DMS 273 (cell line): ENCODE measurements around the gene ZNF654.
A peak's percentile ranks its signal among the peaks of the same experiment; 100 is the strongest.
"Not testable (repeated sequence)": the region's sequence is repeated elsewhere in the genome, so short reads cannot be mapped to it uniquely, and the experiment has no call there.

Experiments
- DNase-seq: peaks from one replicate; lab custom pipeline; 2025; ENCODE audit not compliant: unreplicated experiment; lab: John Stamatoyannopoulos, UW

ZNF654 gene

DNA sequence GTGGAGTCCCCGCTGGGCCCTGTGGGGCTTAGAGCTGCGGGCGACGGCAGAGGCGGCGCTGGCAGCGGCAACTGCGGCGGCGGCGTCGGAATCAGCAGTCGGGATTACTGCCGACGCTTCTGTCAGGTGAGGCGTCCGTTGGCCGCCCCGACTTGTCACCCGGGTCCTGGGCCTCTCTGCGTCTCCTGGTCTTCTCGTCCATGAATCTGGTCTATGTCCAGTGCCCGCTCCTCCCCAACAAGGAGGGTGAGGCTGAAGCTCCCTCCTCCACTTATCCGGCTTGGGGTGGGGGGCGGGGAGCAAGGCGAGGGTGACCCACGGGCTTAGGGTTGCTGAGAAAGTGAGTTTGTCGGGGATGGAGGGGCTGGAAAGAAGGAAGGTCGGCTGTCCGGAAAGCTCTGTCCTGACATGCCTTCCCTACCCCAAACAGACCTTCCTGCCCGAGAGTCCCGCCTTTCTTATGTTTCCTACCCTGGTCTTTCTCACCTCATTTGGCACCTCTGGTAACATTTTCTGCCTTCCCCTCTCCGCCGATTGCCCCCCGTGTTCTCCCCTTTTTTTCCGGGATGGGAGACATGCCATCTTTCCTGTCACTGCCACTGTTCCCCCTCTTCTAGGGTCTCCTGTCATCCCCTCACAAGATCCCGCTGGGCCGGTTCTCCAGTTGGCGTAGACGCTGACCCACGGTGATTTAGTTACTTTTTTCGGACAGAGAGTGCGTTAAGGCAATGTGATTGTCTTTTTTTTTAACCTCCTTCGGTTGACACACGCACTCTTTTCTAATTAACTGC lies 520 bp downstream of the ZNF654 start:
- peak; percentile 44 for DNase-seq

DNA sequence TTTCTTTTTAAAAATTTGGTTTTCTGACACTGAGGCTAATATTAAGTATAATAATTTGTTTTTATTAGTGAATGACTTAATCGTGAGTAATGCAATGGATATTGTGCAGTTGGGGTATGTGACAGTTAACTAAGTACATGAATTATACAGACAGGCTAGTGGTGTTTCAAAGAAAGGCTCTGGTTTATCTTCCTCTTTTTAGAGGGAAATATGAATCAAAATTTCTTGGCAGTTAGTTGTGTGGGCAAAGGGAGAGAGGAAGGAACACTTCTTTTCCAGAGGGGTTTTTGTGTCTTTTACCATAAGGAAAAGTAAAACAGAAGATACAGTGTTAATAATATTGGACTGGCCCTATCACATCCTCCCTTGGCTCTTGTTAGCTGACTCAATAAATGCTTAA lies 2.7 kb downstream of the ZNF654 start:
- DNase-seq = no peak

DNA sequence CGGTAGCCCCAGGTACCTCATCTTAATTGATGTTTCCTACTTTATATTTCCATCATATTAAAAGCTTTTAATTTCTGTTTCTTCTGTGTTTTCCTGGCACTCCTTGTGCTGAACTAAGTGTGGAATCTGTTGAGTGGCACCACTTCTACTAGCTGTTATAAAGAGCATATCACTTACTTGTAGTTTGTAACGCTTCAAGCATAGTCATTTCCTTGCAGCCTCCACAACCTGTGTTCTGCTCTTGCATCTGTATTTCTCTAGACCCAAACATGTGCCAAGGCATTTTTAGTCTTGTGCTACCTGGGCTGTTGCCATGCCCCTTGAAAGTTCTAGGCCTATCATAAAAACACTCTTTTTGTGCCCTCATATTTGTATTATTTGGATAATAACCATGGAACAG lies 16.0 kb downstream of the ZNF654 start:
- no peak for DNase-seq

DNA sequence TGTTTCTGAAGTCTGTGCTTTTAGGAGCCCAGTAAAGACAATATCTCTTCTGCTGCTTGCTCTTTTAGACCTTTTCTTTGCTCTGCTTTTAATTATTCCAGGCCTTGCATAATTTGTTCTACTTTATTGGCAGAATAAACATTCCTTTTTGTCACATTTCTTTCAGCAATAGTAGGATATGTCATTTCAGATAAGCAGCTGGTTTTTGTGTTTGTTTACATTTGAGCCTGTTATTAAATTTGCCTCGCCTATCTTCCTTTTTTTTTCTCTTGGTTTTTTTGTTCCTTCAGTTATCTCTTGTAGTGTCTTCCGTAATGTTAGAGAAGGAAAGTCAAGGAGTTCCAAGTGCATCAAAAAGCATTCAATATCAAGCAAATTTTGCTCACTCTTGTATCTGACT lies 16.4 kb downstream of the ZNF654 start:
- no peak for DNase-seq

DNA sequence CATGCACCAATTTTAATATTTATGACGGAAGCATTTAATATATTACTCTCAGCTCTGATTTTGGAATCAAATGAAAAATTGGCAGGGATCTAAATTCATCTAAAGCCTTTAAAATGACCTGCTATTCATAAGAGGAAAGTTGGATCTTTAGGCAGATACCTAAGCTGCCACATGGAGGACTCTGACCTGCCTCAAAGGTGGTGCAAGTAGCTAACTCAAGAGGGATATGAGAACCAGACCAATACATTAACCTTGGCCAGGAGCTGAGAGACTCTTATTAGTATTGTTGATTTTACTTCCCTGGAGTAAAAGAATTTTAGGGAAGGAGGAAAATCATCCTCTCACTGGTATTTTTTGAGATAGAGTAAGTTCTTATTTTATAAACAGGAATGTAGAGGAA lies 17.7 kb downstream of the ZNF654 start:
- DNase-seq = no peak

DNA sequence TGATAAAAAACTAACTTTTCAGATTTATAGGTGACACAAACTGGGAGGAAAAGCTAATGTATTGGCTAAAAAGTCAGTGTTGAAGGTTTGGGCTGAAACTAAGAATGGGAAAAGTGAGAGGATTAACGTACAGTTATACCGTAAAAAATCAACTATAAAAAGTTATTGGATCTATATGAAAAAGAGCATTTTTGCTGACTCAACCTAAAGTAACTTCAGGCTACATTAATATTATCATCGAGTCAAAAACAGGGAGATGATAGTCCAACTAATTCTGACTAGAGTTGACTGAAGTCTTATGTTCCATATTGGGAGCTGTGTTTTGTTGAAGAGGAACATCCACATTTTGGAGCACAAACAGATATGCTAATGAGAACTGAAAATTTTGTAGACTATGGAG lies 19.9 kb downstream of the ZNF654 start:
- DNase-seq = no peak

DNA sequence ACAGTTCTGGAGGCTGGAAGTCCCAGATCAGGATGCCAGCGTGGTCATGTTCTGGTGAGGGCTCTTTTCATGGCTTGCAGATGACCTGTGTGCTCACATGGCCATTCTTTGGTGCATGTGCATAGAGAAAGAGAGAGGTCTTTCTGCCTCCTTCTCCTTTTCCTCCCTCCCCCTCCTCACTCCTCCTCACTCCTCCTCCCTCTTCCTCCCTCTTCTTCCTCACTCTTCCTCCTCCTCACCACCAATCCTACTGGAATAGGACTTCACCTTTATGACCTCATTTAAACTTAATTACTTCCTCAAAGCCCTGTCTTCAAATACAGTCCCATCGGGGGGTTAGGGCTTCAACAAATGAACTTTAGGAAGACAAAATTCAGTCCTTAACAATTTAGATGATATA lies 23.8 kb downstream of the ZNF654 start:
- no peak for DNase-seq

DNA sequence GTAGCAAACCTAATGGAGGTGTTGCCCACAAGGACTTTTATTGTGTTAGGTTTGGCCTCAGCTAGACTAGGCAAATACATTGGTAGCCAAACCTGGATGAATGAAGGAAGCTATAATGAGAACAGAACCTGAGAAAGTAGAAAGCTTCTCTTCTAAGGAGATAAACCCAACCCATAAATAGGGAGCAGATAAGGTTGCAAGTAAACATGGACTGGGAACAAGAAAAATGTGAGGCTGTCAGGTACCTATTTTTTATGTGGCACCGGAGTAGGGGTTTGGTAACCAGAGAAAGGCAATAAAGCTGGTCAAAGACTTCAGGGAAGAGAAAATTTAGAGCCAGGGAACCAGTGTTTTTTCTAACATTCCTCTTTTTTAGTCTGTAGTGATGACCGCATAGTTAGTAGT lies 25.0 kb downstream of the ZNF654 start:
- DNase-seq = no peak

DNA sequence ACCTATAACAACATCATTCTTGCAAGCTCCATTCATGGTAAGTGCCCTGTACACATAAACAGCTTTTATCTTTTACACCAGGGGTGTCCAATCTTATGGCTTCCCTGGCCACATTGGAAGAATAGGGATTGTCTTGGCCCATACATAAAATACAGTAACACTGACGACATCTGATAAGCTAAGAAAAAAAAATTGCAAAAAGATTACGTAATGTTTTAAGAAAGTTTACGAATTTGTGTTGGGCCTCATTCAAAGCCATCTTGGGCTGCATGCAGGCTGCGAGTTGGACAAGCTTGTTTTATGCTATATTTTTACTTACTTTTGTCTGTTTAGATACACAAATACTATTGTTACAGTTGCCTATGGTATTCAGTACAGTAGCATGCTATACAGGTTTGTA lies 31.6 kb downstream of the ZNF654 start:
- no peak for DNase-seq

DNA sequence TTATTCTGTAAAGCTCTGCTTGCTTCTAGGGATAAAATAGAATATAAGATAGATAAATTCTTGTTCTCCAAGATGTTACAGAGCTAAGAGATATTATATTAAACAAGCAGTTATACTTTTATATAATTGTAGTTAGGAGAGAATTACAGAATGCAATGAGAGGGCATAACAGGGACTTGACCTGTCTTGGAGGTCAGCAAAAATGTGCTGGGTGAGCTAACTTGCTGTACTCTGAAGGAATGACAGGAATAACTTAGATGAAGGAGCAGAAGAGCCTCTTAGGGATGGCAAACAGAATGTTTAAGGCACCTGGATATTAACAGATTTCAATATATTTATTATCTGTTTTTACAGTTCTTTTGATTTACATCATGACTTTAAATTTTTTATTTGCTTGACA lies 33.2 kb downstream of the ZNF654 start:
- no peak for DNase-seq

DNA sequence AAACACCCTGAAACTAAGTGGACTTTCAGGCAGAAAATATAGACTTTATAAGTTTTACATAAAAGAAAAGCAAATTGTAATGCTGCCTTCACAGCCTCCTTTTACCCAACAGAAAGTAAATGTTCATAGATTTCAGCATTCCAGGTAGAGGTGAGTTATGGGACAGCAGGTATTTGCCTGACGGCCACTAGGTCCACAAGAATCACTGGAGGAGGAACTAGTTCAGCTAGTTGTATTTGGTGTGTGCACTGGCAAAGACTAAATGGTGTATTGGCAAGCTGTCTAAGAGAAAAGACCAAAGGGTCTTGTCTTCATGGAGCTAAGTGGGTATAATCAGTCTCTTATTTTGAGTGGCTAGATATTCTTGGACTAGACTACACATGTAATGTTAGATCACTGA lies 34.2 kb downstream of the ZNF654 start:
- no peak for DNase-seq

DNA sequence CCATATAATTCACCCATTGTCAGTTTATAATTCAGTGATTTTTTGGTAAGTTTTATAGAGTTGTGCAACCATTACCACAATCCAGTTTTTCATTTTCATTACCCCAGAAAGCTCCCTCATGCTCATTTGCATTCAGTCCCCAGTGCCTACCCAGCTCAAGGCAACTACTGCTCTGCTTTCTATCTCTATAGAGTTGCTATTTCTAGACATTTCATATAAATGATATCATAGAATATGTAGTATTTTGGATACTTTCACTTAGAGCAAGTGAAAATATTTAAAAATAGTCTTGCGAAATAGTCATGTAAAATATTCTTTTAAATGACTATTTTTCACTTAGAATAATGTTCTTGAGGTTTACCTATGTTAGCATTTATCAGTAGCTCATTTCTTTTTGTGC lies 42.1 kb downstream of the ZNF654 start:
- no peak for DNase-seq

DNA sequence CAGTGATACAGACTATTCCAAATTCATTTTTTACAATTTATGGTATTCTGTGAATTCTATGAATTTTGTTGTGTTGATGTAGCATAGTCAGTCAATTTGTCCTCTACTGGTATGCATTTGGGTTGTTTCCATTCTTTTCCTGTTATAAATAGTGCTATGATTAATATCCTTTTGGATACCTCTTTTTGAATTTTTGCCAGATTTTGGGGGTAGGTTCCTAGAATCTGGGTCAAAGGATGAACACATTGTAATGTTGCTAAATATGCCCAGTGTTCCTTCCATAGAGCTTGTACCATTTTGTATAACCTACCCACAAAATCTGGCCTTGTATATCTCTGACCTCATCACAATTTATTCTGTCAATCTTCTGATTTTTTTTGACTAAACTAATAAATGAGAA lies 46.3 kb downstream of the ZNF654 start:
- DNase-seq = no peak

DNA sequence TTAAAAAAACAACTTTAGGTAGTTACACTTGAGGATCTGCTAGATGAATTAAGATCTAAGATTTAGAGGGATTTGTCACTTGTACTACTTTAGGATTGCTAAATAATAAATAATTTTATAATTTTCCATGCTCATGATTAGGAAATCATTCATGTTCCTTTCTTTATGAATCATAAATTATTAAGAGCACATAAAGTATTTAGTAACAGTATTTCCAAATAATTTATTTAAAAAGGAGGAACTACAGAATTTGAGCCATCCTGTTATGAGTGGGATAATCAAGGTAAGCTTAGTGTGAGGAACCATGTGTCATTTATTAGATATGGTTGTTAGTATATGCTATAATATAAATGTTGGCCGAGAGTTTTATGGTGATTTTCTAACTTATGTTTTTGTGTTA lies 53.2 kb downstream of the ZNF654 start:
- no peak for DNase-seq

DNA sequence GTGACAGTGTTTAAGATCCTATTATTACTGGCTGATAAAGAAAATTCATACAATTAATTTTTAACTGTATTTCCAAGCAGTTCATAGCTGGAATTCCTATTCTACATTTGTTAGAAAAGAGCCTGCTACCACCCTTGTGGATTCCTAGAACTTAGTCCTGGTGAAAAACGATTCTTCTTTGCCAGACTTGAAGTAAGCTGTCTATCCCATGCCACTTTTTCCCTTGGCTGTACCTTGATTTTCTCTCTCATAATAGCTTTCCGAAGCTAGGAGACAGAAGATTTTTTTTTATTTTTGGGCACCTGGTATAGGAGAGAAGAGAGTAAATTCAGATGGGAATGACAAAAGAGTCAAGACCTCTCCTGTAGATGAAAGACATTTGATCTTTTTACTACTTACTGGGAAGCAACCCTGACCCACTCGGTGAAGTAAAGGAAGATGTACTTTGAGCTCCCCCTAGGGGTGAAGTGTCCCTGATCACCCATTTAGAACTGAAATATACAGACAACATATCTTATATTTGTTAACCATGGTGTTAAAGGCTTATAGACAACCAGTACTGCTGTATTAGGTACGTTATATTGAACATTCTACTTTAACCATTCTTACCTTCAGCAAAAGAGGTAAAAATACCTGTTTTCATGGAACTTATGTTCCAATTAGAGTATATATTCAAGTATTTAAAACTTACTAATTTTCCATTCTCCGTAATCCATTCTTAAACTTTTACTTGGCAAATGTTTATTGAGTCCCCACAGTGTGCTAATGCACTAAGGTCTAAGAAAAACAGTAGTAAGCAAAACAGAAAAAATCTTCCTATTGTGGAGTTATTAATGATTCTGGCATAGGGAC lies 54.5 kb downstream of the ZNF654 start:
- peak; percentile 75 for DNase-seq

DNA sequence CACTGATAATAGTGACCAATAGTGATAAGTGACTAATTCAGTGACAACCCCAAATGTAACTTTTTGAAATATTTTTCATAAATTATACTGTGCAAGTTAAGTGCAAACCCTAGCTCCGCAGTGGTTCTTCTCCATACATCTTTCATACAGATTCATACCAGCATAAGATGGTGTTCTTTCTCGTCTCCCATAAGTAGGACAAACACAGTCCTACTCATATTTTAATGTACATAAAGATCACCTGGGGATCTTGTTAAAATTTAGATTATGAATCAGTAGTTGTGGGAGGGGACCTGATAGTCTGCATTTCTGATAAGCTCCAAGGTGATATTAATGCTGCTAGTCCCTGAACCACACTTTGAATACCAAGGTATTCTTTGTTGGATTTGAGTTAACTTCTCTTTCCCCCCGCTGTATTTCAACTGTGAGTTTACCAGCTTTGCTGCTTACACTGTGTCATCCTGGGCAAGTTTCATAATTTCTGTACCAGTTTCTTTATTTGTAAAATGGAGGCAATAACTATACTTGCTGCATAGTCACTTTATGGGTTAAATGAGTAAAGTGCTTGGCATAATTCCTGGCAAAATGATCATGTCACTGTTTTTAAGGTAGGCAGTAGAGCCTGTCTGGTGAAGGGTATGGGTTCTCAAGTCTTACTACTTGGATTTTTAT lies 56.0 kb downstream of the ZNF654 start:
- no peak for DNase-seq

DNA sequence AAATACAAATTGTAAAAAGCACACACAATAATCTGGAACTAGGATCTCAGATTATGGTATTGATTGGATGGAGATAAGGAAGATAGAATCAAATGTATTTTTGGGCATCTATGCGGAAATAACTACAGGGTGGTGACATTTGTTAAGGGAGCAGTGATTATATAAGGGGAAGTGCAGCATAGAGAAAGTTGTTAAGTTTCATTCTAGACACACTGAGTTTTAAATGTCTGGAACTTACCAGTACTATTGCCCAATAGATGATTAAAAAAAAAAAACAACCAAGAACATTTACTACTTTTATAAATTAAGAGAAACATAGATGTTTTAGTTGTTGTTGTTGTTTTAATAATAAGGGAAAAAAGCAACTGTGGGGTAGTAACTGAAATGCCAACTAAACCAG lies 58.6 kb downstream of the ZNF654 start:
- no peak for DNase-seq

DNA sequence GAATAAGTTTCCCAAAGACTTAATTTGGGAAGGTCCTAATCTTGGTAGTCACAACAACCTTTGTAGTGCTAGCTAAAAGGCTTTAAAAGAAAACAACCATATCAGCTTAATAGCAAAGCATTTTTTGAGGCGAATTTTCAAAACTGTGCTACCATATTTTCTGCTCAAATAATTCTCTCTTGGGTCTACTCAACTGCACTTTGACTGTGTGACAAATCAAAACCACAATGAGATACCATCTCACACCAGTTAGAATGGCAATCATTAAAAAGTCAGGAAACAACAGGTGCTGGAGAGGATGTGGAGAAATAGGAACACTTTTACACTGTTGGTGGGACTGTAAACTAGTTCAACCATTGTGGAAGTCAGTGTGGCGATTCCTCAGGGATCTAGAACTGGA lies 59.5 kb downstream of the ZNF654 start:
- DNase-seq = not testable (repeated sequence)

DNA sequence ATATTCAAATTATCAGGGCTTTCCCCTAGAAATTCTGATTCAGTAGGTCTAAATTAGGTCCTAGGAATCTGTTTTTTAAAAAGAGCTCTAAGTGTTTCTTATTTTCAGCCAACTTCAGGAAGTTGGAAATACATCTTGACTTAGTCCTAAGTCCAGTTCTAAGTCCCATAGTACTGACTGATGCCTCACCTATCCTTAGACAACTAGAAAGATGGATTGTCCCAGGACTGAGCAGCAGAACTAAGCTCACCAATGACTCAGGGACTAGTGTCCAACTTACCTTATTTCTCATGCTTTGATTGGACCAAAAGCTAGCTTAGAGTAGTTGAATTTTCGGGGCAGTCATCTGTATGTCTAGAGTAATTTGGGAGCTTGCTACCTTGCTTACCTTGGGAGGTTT lies 64.5 kb downstream of the ZNF654 start:
- no peak for DNase-seq

DNA sequence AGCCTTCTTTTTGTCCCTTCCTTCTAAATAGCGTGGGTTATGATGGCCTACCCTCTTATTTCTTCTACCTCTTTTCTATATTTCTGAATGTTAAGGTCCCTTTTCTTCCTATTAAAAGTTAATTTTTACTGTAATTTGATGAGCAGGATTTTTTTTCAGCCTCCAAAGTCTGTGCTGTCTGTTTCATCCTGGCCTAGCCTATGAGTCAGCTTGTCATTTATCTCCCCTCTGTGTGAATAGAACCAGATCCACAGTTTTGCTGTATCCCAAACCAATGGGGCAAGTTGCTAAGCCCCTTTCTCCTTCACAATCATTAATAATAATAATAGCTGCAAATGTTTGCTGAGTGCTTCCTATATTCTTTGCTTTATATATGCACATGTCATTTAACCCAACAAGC lies 72.6 kb downstream of the ZNF654 start:
- no peak for DNase-seq

DNA sequence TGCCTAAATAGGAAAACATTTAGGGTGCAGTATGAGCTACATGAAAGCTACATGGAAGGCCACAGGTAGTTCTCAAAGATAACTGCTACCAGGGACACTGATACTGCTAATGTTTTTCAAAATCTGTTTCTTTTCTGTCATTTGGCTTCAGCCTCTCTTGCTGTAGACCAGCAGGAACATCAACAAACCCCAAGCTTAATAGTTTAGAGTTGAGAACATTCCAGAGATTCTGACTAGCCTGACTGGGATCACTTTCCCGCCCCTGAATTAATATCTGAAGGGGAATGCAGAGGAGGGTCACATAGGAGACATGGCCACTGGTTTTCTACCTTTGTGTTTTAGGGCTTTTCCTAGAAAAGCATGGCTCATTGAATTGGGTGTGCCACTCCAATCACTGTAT lies 73.8 kb downstream of the ZNF654 start:
- no peak for DNase-seq

DNA sequence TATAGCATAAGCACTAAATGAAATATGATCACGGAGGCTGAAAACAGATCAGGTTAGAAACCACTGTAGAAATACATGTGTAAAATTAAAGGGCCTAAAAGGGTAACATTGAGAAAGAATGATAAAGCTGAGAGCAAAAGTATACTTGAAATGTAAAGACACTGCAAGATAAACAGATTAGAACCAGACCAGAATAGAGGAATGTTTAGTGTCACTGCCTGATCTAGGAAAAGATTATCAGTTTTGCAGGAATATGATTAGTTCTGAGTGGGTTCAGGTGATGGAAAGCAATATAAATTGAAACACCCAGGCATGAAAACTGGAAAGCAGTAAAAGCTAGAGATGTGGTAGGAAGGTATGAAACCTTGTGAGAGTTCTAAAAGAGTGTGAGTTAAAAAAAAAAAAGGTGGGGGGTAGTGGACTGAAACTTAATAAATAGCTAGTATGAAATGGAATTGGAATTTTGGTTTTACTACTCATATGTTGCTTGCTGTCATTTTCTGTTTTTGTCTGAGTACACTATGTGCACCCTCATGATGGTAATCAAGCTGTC lies 74.7 kb downstream of the ZNF654 start:
- DNase-seq = no peak
